CD4-positive, alpha-beta T cell treated with Interleukin-4 for 4 hours (primary cell): ENCODE measurements around the gene ADGRD1.

Source experiments
- DNase-seq: peaks from one replicate; pipeline ENCODE4 v3.0.0-alpha.2; 2020

The ADGRD1 gene

GRCh38 chr12:131045705-131046460 lies 92.2 kb downstream of the ADGRD1 start:
- DNase-seq, result no peak

- DNase-seq, result no peak
Measured at GRCh38 chr12:131046813-131047788, 93.4 kb downstream of the ADGRD1 start.

- DNase-seq, result no peak
Measured at GRCh38 chr12:131047789-131048610, 94.3 kb downstream of the ADGRD1 start.

- DNase-seq, result no peak
Measured at GRCh38 chr12:131048611-131048990, 94.9 kb downstream of the ADGRD1 start.

DNA sequence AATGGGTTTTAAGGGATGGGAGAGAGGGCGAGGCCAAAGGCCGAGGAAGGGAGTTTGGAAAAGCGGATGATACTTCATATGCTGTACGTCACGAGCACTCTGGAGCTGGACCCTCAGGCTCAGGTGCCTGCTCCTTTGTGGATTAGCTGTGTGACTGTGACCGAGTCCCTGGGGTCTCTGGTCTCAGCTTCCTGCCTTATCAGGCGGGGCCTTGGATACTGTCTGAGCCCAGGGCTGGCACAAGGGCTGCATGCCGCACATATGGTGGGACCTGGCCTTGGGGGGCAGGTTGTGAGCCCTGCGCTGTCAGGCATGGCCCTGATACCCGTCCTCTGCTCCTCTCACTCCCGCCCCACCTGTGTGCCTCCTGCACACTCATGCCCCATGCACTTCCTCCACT lies 95.3 kb downstream of the ADGRD1 start:
- no peak for DNase-seq

- no peak for DNase-seq
Measured at GRCh38 chr12:131049549-131050339, 96.0 kb downstream of the ADGRD1 start.

DNA sequence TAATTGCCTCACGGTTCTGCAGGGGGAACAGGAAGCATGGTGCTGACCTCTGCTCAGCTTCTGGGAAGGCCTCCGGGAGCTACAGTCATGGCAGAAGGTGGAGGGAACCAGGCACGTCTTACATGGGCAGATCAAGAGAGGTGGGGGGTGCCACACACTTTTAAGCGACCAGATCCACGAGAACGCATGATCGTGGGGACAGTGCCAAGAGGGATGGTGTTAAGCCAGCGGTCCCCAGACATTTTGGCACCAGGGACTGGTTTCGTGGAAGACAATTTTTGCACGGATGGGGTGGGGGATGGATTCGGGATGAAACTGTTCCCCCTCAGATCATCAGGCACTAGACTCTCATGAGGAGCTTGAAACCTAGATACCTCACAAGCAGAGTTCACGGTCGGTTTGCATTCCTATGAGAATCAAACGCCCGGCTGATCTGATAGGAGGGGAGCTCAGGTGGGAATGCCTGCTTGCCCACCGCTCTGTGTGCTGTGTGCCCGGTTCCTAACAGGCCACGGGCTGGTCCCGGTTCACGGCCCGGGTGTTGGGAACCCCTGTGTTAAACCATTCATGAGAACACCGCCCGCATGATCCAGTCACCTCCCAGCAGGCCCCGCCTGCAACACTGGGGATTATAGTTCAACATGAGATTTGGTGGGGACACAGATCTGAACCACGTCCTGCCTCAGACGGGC lies 96.9 kb downstream of the ADGRD1 start:
- no peak for DNase-seq

GRCh38 chr12:131051155-131051473 lies 97.4 kb downstream of the ADGRD1 start:
- no peak for DNase-seq

- no peak for DNase-seq
Measured at GRCh38 chr12:131052063-131052781, 98.5 kb downstream of the ADGRD1 start.

- no peak for DNase-seq
Measured at GRCh38 chr12:131052929-131053328, 99.2 kb downstream of the ADGRD1 start.

- no peak for DNase-seq
Measured at GRCh38 chr12:131053567-131053966, 99.9 kb downstream of the ADGRD1 start.

DNA sequence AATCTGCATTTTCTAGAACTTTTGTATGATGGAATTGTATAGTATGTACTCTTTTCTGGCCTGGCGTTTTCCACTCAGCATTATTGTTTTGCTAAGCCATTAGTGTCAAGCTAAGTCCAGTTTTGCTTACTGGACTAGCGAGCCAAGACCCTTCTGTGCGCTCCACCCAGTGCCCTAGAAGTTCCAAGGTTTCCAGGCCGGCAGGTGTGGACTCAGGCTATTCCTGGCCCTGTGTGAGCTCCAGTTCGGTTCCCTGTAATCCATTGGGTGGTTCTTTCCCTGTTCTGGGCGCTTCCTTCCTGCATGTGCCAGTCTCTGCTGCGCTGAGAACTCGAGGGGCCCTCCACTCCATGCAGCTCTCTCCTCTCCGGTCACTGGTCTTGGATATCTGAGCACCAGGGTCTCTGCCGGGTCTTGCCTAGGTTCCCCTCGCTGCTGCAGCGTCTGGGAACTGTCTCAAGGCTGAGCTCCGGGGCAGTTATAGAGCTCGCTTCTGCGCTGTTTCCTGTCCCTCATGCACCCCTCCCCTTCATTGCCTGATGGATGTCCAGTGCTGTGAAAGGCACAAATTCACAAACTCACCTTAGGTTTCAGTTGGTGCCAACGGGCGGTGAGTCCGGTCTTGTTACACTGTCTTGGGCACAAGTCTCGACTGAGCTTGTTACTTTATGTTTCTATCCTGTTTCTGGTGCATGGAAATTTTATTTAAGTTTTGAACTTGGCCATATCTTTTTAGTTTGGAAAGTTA lies 100.8 kb downstream of the ADGRD1 start:
- DNase-seq, result no peak

GRCh38 chr12:131055093-131055465 lies 101.4 kb downstream of the ADGRD1 start:
- DNase-seq, result no peak

DNA sequence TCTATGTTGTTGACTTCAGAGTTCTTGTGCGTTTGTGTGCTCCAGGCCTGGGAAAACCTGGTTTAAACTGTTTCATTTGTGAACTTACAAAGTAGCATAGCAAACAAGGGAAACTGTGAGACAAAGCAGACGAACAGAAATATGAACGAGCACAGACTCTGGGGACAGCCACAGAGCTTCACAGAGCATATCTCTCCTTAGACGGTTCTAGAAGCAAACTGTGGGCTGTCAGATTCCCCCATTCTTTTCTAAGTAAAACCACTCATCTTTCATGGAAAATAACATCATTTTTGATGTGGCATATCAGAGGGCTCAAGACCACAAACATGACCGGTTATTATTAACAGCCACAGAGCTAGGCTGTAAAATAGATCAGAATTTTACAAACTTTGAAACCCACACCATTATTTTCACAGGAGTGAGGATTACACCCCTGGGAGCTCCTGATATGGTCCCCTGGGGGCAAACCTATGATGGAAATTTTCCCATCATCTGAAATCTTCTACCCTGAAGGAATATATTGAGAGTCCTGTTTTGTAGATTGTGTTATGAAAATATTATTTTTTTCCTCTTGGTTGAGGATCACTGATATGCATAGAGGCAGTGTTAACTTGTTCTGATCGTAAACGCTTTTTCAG lies 102.0 kb downstream of the ADGRD1 start:
- DNase-seq, result no peak

GRCh38 chr12:131056626-131057025 lies 102.9 kb downstream of the ADGRD1 start:
- DNase-seq, result no peak

DNA sequence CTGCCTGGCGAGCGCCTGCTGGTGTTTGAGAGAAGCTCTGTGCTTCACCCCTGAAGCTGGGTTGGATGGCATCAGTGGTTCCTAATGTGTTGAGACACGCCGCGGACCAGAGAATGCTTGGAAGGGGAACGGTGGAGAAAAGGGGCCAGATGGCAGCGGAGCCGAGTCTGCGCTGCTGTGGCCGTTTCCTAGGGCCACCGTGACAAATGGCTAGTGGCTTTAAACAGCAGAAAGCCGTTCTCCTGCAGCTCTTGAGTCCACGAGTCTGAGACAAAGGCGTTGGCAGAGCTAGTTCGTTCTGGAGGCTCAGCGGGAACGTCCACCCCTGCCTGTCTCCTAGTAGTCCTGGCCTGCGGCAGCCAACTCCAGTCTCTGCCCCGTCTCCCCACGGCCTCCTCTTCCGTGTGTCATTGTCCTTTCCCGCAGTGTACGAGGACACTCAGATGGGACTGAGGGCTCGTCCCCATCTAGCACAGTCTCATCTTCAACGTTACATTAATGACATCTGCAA lies 103.6 kb downstream of the ADGRD1 start:
- no peak for DNase-seq

GRCh38 chr12:131057722-131058515 lies 104.2 kb downstream of the ADGRD1 start:
- DNase-seq, result no peak

DNA sequence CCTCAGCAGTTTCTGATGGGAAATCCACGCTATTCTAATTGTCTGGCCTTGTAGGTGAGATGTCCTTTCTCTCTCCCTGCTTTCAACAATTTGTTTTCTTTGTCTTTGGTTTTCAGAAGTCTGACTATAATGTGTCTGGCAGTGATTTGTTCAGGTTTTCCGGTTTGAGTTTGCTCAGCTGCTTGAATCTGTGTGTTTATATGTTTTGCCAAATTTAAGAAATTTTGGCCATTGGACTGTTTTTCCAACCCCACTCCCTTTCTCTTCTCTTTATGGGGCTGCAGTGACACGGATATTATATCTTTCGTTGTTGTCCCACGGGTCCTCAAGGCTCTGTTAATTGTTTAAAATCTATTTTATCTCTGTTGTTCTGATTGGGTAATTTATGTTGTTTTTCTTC lies 105.0 kb downstream of the ADGRD1 start:
- no peak for DNase-seq
